ENCODE results near the gene CD320.
"Not testable (repeated sequence)": the region's sequence is repeated elsewhere in the genome, so short reads cannot be mapped to it uniquely, and the experiment has no call there.

CD320 gene

DNA sequence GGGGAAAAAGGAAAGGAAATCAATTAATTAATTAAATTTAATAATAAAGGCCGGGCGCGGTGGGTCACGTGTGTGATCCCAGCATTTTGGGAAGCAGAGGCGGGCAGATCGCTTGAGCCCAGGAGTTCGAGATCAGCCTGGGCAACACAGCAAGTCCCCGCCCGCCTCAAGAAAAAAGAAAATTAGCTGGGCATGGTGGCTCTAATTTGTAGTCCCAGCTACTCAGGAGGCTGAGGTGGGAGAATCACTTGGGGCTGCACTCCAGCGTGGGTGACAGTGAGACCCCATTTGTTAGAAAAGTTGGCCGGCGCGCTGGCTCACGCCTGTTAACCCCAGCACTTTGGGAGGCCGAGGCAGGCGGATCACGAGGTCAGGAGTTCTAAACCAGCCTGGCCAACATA is 733 bp upstream of the CD320 start:
- DNase-seq (ENCODE audit: low read depth), result no peak

DNA sequence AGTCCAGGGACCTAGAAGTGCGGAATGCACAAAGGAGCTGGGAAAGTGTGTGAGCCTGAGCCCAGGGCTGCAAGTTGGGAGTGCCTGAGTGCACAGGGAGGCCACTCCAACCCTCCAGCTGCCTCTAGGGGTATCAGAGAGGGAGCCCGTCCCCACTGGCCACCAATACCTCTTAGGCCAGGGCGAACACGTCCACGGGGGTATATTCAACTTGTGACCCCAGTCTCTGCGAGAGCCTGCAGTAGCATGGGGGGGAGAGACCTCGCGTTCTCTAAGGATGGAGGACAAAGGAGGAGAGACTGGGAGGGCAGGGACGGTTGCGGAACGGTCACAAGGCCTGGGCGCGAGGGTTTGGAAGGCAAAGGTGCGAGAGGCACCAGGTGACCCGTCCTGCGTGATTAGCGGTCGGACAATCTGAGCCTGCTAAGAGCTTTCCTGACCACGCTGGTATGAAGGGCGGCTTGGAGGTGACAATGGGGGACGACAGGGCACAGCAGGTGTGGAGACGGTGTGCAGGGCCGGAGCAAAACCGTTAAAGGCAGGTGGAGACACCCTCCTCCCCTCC is 676 bp downstream of the CD320 start:
- no peak for DNase-seq (ENCODE audit: low read depth)

DNA sequence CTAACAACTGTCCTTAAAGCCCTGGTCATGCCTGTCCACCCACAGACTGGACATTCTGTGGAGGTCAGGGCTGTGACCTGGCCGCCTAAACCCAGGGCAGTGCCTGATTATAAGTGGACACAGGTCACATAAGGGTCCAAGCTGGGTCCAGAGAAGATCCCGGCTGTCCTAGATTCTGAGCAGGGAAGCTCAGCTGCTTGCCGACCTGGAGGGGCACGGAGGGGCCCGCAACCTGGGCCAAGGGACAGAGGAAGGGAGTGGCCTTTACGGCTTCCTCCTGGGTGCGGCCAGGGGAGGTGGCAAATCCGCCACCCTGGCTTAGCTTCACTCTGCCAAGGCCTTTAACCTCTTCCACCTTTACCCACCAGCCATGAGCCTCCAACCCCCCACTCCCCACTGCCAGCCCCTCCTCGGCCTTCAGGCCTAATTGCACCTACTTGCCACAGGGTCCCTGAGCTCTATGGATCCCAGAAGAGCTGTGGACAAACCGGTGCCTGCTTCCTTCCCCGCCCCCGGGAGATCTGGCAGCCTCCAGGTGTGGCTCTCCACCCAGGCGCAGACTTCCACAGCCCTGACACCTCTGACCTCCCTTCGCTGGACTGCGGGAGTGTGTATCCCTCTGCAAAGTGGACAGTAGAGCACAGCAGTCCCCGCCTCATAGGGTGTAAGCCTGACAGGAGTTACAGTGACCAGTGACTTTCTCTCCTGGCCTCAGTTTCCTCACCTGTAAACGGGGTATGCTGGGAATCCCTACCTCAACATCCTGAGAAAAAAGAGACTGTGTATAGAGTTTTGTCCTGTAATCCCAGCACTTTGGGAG is 1.7 kb downstream of the CD320 start:
- no peak for DNase-seq (ENCODE audit: low read depth)

DNA sequence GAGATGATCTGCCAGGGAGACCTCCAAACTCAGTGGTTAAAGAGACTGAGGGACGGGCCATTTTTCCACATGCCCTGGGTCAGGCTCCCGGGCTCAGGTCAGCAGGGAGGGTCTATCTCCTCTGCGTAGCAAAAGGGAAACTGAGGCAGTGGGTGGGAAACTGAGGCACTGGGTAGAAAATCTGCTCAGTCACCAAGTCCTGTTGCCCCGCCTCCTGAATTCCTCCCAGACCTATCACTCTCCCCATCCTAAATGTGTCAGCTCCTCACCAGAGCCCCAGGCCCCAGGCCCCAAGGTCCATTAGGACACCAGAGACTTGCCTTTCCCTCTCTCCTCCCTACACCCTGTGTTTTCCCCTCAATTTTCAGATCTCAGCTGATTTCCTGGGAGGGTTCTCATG is 2.4 kb downstream of the CD320 start:
- no peak for DNase-seq (ENCODE audit: low read depth)

DNA sequence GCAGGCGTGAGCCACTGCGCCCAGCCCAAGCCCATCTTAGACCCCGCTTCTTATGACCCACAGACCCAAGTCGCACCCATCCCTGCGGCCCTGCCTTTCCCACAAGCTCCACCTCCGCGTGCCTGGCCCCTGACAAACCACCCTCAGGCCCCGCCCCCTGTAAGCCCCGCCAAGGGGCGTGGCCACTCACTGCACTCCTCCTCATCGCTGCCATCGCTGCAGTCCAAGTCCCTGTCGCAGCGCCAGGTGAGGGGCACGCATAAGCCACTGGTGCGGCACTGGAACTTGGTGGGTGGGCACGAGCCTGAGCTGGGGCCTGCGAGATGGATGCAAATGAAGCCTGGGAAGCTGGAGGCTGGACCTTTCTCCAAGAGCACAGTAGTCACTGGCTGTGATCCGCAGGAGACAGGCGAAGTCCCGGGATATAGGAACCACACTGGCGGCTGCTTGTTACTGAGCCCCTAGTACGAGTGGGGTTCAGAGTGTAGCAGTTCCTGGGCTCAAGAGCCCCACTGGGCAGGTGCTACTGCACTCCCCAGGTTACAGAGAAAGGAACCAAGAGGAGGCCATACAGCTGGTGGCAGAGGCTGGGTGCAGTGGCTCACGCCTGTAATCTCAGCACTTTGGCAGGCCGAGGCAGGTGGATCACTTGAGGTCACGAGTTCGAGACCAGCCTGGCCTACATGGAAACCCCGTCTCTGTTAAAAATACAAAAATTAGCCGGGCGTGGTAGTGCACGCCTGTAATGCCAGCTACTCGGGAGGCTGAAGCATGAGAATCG is 3.1 kb downstream of the CD320 start:
- no peak for DNase-seq (ENCODE audit: low read depth)

DNA sequence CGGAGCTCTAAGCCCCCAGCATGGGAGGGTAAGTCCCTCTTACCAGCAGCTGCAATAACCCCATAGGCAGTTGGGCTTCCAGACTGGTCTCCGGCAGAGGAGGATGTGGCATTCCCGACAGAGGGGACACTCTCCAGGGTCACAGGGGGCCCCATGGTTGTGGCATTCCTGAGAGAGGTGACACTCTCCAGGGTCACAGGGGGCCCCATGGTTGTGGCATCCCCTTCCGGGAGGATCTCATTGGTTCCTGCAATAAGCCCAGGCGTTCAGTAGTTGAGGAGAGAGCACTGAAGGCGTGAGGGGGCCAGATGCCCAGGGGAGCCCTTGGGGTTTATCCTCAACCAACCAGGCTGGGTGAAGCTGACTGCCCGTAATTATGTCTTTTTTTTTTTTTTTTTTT is 5.4 kb downstream of the CD320 start:
- no peak for DNase-seq (ENCODE audit: low read depth)

DNA sequence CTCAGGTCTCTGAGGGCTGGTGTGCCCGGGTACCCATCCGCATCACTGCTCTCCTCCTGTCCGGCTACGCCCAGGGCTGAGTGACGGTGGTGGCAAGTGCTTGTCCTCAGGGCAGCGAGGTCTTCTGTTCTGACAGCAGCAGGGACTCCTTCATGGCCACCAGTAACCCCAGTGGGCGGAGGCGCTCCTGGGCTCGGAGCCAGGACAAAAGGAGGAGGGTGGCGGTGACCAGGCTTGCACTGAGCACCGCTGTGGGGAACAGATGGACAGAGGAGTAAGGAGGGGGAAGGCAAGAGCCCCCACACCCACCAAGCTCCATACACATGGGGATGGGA is 5.8 kb downstream of the CD320 start:
- no peak for DNase-seq (ENCODE audit: low read depth)

DNA sequence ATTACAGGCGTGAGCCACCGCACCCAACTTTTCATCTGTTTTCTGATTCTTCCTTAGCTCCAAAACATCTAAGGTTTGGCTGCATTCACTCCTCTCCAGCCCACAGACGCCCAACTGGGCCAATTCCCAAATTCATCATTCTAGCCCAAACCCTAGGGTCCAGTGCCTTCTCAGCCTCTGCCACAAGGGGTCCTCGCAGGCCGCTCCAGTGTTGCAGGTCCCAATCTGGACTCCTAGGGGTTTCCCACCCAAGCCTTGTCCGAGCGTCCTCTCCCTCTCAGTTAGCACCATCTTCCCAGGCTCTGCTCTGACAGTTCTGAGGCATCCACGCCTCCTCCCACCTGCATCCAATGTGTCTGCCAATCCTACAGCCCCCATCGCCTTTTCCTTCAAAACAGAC is 16.8 kb downstream of the CD320 start:
- DNase-seq (ENCODE audit: low read depth), result not testable (repeated sequence)

DNA sequence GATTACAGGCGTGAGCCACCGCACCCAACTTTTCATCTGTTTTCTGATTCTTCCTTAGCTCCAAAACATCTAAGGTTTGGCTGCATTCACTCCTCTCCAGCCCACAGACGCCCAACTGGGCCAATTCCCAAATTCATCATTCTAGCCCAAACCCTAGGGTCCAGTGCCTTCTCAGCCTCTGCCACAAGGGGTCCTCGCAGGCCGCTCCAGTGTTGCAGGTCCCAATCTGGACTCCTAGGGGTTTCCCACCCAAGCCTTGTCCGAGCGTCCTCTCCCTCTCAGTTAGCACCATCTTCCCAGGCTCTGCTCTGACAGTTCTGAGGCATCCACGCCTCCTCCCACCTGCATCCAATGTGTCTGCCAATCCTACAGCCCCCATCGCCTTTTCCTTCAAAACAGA is 31.6 kb downstream of the CD320 start:
- DNase-seq (ENCODE audit: low read depth), result not testable (repeated sequence)

DNA sequence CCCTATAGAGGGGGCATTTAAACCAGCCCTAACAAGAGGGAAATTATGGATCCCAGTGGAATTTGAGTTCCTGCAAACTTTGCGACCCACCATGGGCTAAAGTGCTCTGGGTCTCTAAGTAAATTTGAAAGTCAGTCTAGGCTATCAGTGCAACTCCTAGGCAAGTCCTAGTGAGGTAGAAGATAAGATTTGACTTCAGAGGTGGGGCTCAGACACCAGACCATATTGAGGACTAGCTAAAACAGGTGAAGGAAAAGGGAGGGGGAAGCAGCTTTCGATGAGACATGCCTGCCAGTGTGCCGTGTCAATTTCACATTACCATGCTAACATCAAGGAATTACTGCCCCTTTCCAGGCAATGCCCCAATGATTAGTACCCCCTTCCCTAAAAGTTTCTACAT is 38.4 kb downstream of the CD320 start:
- no peak for DNase-seq (ENCODE audit: low read depth)

DNA sequence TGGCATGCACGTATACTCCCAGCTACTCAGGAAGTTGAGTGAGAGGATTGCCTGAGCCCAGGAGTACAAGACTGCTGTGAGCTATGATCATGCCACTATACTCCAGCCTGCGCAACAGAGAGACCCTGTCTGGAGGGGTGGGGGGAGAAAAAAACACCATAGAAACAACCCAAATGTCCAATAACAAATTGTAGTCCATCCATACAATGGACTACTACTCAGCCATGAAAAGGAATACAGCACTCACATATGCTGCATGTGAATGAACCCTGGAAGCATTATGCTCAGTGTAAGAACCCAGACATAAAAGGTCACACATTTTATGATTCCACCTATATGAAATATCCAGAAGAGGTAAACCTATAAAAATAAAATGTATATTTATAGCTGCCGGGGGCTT is 42.3 kb downstream of the CD320 start:
- no peak for DNase-seq (ENCODE audit: low read depth)

DNA sequence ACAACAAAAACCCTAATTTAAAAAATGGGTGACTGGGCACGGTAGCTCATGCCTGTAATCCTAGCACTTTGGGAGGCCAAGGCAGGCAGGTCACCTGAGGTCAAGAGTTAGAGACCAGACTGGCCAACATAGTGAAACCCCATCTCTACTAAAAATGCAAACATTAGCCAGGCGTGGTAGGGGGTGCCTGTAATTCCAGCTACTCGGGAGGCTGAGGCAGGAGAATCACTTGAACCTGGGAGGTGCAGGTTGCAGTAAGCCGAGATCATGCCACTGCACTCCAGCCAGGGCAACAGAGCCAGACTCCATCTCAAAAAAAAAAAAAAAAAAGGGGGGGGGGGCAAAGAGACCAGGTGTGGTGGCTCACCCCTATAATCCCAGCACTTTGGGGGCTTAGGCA is 43.9 kb downstream of the CD320 start:
- not testable (repeated sequence) for DNase-seq (ENCODE audit: low read depth)

DNA sequence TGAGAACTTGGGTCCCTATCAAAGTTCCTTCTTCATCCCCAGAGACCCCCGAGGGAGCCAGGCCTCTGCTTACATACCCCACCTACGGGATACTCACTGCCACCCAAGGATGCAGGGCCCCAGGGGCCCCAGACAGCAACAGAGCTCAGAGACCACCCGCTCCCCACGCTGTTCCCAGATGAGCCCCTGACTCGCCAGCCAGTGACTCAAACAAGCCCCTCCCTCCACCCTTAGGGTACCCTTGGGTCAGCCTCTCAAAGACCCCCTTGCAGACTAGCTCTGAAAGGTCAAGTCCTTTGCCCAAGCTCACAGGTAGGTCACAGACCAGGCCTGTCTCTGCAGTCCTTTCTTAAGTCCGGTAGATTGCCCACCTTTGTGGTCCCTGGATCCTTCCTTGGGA is 45.7 kb downstream of the CD320 start:
- no peak for DNase-seq (ENCODE audit: low read depth)

DNA sequence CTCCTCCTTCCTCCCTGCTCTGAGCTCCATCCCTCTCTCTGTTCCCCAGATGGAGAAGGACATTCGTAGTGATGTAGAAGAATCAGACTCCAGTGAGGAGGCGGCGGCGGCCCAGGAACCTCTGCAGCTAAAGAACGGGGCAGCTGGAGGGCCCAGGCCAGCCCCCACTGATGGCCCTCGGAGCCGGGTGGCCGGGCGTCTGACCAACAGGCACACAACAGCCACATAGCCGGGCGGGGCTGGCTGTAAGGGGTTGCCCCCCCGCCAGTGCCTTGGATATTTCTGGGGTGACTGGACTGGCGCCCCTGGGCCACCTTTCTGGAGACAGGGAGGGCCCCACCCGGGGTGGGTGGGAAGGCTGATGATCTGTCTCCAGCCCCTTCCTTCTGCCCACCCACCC is 46.3 kb downstream of the CD320 start:
- DNase-seq (ENCODE audit: low read depth), result no peak

DNA sequence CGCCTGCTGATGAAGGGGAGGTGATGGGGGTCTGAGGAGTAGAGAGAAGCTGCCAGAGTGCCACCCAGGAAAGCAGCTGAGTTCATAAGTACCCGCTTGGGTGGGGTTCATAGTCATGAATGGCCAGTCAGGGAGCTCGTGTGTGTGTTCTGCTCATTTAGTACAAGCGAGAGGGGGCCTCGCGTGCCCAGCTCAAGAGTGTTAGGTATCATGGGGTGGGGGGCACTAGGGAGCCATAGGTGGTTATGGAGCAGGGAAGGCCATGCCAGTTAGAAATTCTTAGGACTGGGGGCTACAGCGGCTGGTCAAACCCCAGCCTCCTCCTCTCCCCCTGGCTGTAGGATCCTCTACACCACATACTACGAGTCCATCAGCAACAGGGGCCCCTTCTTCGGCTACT is 46.8 kb downstream of the CD320 start:
- no peak for DNase-seq (ENCODE audit: low read depth)

DNA sequence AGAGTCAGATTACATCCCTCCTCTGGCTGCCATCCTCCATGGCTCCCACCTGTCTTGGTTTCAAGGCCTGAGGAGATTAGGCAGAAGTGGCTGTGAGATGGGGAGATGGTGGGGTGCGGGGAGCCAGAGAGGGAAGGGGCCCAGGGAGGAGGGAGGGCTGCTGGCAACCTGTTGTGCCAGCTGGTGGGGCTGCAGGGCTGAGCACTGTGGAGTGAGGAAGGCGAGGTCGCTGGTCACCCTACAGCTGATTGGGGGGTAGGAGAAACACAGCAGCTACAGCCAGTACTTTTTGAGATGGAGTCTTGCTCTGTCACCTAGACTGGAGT is 48.3 kb downstream of the CD320 start:
- DNase-seq (ENCODE audit: low read depth), result no peak

DNA sequence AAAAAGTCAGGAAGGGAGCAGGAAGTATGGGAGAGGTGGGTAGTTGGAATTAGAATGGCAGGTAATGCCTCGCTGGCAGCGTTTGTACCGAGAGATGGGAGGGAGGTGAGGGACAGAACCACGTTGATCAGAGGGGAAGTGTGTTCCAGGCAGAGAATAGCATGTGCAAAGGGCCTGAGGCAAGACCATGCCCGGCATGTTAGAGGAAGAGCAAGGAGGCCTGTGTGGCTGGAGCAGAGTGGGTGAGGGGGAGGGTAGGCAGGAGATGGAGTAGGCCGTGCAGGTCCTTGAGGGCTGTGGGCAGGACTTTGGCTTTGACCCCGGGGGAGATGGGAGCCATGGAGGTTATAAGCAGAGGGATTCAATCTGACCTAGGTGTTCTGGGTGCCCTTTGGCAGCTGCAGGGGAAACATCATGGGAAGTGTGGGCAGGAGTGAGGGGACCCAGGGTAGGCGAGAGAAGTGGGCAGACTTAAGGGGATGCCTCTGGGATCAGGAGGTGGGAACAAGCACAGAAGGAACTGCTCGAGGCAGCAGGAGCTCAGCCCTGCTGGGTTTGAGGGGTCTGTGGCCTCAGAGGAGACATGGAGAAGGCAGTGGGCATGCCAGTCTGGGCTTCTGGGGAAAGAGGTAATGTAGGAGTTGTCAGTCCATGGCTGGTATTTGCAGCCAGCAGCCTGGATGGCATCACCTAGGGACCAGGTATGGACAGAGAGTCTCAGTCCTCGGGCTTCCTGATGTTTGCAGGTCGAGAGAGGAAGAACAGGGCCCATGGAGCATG is 48.8 kb downstream of the CD320 start:
- no peak for DNase-seq (ENCODE audit: low read depth)

DNA sequence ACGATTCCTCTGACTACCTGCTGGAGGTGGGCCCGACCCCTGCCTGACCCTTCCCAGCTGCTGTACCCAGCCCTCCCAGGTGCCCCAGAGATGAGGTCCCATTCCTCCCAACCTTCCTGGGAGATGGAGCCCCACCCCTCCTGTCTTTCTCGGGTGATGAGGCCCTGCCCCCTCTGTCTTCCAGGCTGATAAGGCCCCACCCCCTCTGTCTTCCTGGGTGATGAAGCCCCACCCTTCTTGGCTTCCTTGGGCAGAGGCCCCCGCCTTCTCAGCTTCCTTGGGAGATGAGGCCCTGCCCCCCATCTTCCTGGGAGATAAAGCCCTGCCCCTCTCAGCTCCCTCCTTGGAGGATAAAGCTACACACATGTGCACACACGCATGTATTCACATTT is 51.1 kb downstream of the CD320 start:
- no peak for DNase-seq (ENCODE audit: low read depth)

DNA sequence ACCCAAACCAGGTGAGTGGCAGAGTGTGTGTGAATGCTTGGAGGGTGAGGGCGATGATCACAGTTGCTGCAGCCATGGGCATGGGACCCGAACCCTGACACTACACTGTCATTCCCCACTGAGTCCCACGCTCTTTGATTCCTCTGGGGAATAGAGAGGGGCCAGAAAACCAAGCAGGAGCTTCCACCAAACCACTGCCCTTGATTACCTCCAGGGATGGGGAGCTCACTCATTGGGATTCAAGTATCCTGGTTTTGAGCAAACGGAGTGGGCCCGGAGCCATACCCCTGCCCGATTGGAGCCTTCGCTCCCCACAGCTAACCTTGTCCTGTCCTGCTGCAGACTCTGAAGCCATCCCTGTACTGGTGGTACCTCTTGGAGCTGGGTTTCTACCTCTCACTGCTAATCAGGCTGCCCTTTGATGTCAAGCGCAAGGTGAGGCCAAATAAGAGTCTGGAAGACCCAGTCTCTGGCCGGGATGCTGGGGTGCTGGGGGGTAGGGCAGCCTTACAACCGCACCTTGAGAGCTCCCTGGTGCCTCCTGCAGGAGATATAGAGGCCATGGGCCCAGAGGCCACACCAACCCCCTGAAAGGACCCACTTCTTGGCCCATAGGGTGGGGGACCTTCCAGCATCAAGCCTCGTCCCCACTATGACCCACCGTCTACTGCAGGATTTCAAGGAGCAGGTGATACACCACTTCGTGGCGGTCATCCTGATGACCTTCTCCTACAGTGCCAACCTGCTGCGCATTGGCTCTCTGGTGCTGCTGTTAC is 51.7 kb downstream of the CD320 start:
- DNase-seq (ENCODE audit: low read depth), result no peak

DNA sequence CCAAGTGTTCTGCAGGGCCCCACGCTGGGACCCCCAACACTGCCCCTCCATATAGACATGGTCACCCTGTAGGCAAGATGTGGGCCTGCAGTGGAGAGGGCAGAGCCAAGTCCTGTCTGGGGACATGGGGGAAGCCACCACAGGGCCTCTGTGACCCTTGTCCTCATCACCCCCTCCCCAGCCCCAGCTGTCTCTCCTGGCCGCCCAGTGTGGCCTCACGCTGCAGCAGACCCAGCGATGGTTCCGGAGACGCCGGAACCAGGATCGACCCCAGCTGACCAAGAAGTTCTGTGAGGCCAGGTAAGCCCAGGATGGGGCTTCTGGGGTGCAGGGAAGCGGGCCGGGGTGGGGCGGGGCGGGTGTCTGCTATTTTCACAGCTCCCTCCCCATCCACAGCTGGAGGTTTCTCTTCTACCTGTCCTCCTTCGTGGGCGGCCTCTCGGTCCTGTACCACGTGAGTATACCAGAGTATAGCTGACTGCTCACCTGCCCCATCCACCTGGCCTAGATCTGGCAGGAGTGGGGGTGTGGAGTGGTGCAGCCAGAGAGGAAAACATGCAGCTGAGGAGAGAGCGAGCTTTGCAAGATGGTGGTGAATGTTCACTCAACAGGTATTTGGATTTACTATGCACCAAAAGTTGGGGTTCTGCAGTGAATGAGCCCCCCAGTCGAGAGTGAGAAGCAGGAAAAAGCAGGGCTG is 52.6 kb downstream of the CD320 start:
- no peak for DNase-seq (ENCODE audit: low read depth)

DNA sequence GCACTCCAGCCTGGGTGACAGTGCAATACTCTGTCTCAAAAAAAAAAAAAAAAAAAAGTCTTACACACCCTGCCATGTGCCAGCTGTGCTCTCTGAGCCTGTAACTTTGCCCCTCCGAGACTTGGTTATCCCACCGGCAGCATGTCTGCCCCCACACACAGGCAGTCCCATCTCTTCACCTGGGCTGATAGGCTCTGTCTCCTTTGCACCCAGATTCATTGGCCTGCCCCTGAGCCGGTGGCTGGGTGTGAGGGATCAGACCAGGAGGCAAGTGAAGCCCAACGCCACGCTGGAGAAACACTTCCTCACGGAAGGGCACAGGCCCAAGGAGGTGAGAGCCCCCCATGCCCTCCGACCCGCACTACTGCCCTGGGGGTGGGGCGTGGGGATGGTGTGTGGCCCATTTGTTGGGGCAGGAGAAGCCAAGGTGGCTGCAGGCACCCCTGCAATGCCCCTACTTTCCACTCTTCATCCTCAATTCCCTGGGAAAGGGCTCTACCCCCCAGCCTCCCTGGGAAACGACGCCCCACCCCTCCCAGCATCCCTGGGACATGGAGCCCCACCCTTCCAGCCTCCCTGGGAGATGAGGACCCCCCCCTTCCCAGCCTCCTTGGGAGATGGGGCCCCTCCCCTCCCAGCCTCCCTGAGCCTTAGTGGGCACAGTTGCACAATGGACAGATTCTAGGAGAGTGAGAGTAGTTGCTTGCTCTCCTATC is 53.7 kb downstream of the CD320 start:
- no peak for DNase-seq (ENCODE audit: low read depth)

Measured in non-pigmented ciliary epithelial cell (primary cell).